Right renal pelvis (tissue), 4 donors: ENCODE measurements around the gene WNK1. TPM values are rescaled to one million over a fixed set of nuclear protein-coding genes. Genes with fewer than 3 reads are reported as not detected.

ENCODE experiments used
- DNase-seq, 4 donors: peaks; one replicate each; pipeline ENCODE4 v3.0.0-alpha.2; 2013; ENCODE audit warnings: low read depth in 4 of 4, low spot score in 3 of 4, missing footprints in 1 of 4
- polyA plus RNA-seq, 4 donors: library from polyadenylated mRNA; unstranded; fragments of 120-200 nt; gene quantifications; one replicate each; pipeline ENCODE4 v1.2.1, GENCODE V29; 2013; ENCODE audit not compliant: insufficient read length in 4 of 4

The WNK1 gene
- polyA plus RNA-seq, 4 donors, result 101 to 115 (median 106) TPM

GRCh38 chr12:936377-937345, 184.3 kb downstream of the WNK1 start:
- no peak for DNase-seq

DNA sequence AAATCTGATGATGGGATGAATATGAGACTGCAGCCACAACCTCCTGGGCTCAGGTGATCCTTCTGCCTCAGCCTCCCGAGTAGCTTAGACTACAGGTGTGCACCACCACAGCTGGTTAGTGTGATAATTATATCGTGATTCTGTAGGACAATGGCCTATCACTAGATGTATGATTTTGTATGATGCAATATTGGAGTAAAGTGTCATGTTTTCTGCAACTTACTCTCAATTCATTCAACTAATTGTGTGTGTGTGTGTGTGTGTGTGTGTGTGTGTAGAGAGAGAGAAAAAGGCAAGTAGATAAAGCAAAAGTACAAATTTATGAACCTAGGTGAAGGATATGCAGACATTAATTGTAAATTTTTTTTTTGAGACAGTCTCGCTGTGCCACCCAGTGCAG, 186.4 kb downstream of the WNK1 start:
- no peak for DNase-seq

GRCh38 chr12:943051-943450, 190.7 kb downstream of the WNK1 start:
- DNase-seq, result no peak

GRCh38 chr12:944211-944610, 191.8 kb downstream of the WNK1 start:
- DNase-seq, result no peak

GRCh38 chr12:946212-946611, 193.8 kb downstream of the WNK1 start:
- DNase-seq, result no peak

- no peak for DNase-seq
These were observed 194.3 kb downstream of the WNK1 start for GRCh38 chr12:946631-947030.

- DNase-seq, result no peak
These were observed 195.9 kb downstream of the WNK1 start for GRCh38 chr12:948238-948637.

- DNase-seq, result peak; percentile 95 to 99 (median 98)
These were observed 197.2 kb downstream of the WNK1 start, which contains the start of gene RAD52 for GRCh38 chr12:949453-950191. Gene RAD52 (minus strand): TSS chr12:949694. CDS start chr12:933058, 16,636 bp downstream.

DNA sequence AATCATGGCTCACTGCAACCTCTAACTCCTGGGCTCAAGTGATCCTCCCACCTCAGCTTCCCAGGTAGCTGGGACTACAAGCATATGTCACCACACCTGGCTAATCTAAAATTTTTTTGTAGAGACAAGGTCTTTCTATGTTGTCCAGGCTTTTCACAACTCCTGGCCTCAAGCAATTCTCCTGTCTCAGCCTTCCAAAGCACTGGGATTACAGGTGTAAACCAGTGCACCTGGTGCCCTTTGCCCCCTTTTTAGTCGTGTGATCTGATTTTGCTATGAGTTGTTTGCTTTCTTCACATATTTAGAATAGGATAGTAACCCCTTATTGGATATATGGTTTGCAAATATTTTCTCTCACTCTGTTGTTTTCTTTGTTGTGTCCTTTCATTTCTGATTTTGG, 198.8 kb downstream of the WNK1 start:
- no peak for DNase-seq

- DNase-seq, result no peak
These were observed 201.4 kb downstream of the WNK1 start for GRCh38 chr12:953776-954175.

DNA sequence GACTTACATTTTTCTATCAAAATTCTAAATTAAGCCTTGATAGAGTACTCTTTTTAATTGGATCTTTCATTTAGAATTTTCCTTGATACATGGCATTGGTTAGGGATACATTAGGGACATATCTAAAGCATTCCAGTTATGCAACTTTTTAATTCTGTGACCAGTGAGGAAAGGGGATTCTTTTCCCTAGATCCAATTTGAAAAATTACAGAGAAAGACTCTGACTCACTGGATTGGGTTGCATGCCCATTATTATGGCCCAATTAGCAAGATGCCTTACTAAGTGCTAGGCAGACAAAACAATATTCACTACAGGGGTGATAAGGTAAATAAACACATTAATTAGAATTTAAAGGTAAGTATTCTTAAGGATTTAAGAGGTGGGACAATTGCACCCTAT, 202.4 kb downstream of the WNK1 start:
- no peak for DNase-seq

DNA sequence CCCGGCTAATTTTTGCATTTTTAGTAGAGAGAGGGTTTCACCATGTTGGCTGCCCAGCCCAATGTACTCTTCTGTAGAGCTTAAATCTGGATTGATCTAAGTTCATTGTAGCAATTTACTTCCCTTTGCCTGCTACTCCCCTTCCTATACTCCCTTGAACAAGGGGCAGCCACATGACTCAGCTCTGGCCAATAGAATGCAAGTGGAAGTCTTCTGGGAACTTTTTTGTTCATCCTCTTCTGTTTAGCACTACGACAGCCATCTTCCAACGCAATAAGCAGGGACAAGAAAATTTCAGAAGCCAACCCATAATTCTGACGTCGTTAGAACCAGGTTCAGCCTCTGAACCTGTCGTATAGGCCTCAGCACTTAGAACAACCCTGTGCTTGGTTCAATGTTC, 203.6 kb downstream of the WNK1 start:
- DNase-seq, result no peak

- no peak for DNase-seq
These were observed 206.3 kb downstream of the WNK1 start for GRCh38 chr12:958588-959123.

Other genes with a start within 250 kb of the WNK1 start
- 1 to 10 TPM in 3 of 4 donors, under 1 TPM in 1; 0.93 to 1.4 (median 1.4) TPM for gene NINJ2, start 89.1 kb upstream of the WNK1 start, polyA plus RNA-seq
- gene RAD52, start 197.1 kb downstream of the WNK1 start, polyA plus RNA-seq, result 10 to 100 TPM; 21.1 to 35.1 (median 23.4) TPM
- 10 to 100 TPM; 36.8 to 40.8 (median 37.5) TPM for gene ERC1, start 238.6 kb downstream of the WNK1 start, polyA plus RNA-seq